Esophagus muscularis mucosa (tissue), 4 donors: ENCODE results near the gene NTN1. TPM values are rescaled to one million over a fixed set of nuclear protein-coding genes. Genes with fewer than 3 reads are reported as not detected.
"Not testable (repeated sequence)": the region's sequence is repeated elsewhere in the genome, so short reads cannot be mapped to it uniquely, and the experiment has no call there.

Experiments
- DNase-seq: peaks from one replicate; pipeline ENCODE4 v3.0.0-alpha.2; 2017; ENCODE audit errors: extremely low spot score
- H3K27ac ChIP-seq, 4 donors: fragments of 200-600 bp; sonication (generic); replicated peaks in 1 of 4; 1 replicate in 3 of 4; 2 replicates in 1 of 4; pipeline ENCODE4 v1.5.1; 2016 to 2019; ENCODE audit warnings: mild to moderate bottlenecking in 1 of 4
- H3K27me3 ChIP-seq, 4 donors: fragments of 200-600 bp; sonication (generic); one replicate each; pipeline versions ENCODE4 v1.5.1 to v1.6.0; 2016 to 2019
- H3K36me3 ChIP-seq, 4 donors: fragments of 200-600 bp; sonication (generic); one replicate each; pipeline ENCODE4 v1.5.1; 2016 to 2019
- H3K4me1 ChIP-seq, 4 donors: fragments of 200-600 bp; sonication (generic); one replicate each; pipeline ENCODE4 v1.5.1; 2016 to 2019
- H3K4me3 ChIP-seq, 4 donors: fragments of 200-600 bp; sonication (generic); 1 replicate in 2 of 4; 2 replicates in 2 of 4; pipeline ENCODE4 v1.5.1; 2016 to 2019; ENCODE audit warnings: mild to moderate bottlenecking in 4 of 4, moderate library complexity in 1 of 4
- H3K9me3 ChIP-seq, 4 donors: fragments of 200-600 bp; sonication (generic); 1 replicate in 3 of 4; 2 replicates in 1 of 4; pipeline ENCODE4 v1.5.1; 2016 to 2019
- EP300 ChIP-seq: sonication (generic); formaldehyde crosslinking; IDR thresholded peaks from one replicate; pipeline ENCODE4 v1.6.1; 2017; ENCODE audit warnings: antibody characterized with exemption
- POLR2A ChIP-seq: fragments of 450-650 bp; IDR thresholded peaks from one replicate; pipeline ENCODE4 v1.6.1; 2017; ENCODE audit warnings: antibody characterized with exemption, moderate library complexity, mild to moderate bottlenecking, low read depth
- POLR2AphosphoS5 ChIP-seq, 2 donors: sonication (generic); formaldehyde crosslinking; IDR thresholded peaks; one replicate each; pipeline ENCODE4 v1.6.1; 2017; ENCODE audit warnings: antibody characterized with exemption in 2 of 2
- WGBS: methylation state at CpG from one replicate; pipeline ENCODE4 v1.1.5; 2018; 5-methylcytosine and 5-hydroxymethylcytosine counted together
- intact Hi-C: fragments of 100-400 bp; cut with DNase I; formaldehyde crosslinking; loops from one replicate; pipeline ENCODE4 v1.15.1; 2023
- total RNA-seq, 4 donors: library from RNA; depleted of rRNA; stranded (reverse); fragments of >200 nt; gene quantifications; one replicate each; pipeline versions ENCODE4 v1.1.0 to v1.2.1, GENCODE V29; 2016
- TF ChIP-seq, protein P1 (sequence below), 3 experiments: fragments of 200-600 bp in 2 of 3; fragments of 450-650 bp in 1 of 3; sonication (generic) in 2 of 3; IDR thresholded peaks; one replicate each; pipeline ENCODE4 v1.5.1; 2017 to 2019; ENCODE audit warnings: antibody characterized with exemption in 3 of 3, mild to moderate bottlenecking in 2 of 3, moderate library complexity in 1 of 3

Gene NTN1
- total RNA-seq, 4 donors from 2014 or later, result 69.3 to 179 (median 117) TPM

DNA sequence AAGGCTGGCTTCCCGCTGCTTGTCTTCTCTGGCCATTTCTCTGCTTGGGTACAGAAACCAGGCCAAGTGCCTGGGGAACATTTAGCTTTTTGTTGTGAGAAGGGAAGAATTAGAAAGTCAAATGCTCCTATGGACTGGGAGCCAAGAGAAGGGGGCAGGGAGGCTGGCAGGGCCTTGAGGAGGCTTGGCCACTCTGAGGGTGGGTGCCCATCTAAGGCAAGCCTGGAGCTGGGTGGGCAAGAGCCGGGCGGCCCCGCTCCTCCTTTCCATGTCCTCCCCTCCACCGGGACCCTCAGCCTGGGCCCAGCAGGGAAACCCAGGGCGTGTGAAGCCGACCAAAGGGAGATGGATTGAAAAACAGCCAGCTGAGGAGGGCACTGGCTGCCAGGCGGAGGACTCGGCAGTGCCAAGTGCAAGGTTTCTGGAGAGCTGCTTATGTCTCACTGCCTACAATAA lies 69.4 kb downstream of the NTN1 start:
- Histone ChIP-seq H3K36me3 (peaks cover 0 to 4% (median 0%) of the 10 kb centered on the region in 4 donors), H3K27me3 (no peaks in the 10 kb centered on the region), H3K9me3 (no peaks in the 10 kb centered on the region), H3K27ac (peak overlapping the region; percentile 73 to 83 (median 78)), H3K4me1 (peaks cover 0 to 65% (median 59%) of the 10 kb centered on the region in 4 donors), H3K4me3 (peak overlapping the region in 1 of 4 donors; percentile 35)
- DNase-seq, result no peak
- 61% methylated on average over 9 of the region's 9 CpGs for WGBS
- no peak for TF ChIP-seq POLR2A
- TF ChIP-seq POLR2AphosphoS5 (IDR thresholded peaks at IDR 0.05), result peak in 1 of 2 donors; percentile 34
- intact Hi-C loops, result no loop called here

DNA sequence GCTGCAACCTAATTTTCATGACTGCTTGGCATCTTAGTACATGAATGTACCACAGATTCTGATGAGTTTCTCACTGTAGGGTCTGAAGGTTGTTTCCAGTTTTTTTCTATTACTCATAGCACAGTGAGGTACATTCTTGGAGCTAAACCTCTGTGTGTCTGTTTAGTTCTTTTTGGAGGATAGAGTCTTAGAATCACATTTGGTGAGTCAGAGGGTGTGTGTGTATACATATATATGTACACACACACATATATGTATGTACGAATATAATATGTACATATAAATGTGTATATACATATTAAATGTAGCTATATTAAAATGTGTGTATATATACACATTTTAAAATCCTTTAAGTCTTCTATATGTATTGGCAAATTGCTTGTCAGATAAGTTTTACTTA lies 72.9 kb downstream of the NTN1 start:
- intact Hi-C loops, result no loop called here
- DNase-seq, result no peak
- H3K27ac ChIP-seq, result no peak overlapping the region
- H3K36me3 ChIP-seq, result no peaks in the 10 kb centered on the region
- H3K9me3 ChIP-seq, result no peaks in the 10 kb centered on the region
- TF ChIP-seq POLR2A (no peak), POLR2AphosphoS5 (IDR thresholded peaks at IDR 0.05) (no peak), EP300 (no peak)
- TF ChIP-seq, protein P1, sequence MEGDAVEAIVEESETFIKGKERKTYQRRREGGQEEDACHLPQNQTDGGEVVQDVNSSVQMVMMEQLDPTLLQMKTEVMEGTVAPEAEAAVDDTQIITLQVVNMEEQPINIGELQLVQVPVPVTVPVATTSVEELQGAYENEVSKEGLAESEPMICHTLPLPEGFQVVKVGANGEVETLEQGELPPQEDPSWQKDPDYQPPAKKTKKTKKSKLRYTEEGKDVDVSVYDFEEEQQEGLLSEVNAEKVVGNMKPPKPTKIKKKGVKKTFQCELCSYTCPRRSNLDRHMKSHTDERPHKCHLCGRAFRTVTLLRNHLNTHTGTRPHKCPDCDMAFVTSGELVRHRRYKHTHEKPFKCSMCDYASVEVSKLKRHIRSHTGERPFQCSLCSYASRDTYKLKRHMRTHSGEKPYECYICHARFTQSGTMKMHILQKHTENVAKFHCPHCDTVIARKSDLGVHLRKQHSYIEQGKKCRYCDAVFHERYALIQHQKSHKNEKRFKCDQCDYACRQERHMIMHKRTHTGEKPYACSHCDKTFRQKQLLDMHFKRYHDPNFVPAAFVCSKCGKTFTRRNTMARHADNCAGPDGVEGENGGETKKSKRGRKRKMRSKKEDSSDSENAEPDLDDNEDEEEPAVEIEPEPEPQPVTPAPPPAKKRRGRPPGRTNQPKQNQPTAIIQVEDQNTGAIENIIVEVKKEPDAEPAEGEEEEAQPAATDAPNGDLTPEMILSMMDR (IDR thresholded peaks at IDR 0.05), result no peak
- WGBS, result 85% methylated on average over 1 of the region's 1 CpG
- no peaks in the 10 kb centered on the region for H3K27me3 ChIP-seq
- peaks cover 0 to 63% (median 56%) of the 10 kb centered on the region in 4 donors for H3K4me1 ChIP-seq
- no peak overlapping the region for H3K4me3 ChIP-seq

DNA sequence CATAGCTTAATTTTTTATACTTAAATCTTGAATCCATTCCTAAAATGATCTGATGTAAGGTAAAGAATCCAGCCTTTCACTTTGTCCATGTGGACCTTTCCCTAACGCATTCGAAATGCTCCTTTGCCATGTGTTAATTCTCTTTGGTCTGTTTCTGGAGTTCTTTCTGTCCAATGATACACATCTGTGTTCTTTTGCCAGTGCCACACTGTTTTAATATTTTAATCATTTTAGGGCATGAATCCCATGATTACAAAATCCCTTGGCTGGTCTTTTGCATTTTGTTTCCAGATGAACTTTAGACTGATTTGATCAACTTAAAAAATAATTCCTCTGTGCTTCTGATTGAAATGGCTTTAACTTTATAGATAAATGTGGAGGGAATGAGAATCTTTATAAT lies 74.1 kb downstream of the NTN1 start:
- Histone ChIP-seq H3K9me3 (no peaks in the 10 kb centered on the region), H3K4me1 (peaks cover 0 to 51% (median 46%) of the 10 kb centered on the region in 4 donors), H3K36me3 (no peaks in the 10 kb centered on the region), H3K4me3 (no peak overlapping the region), H3K27ac (peak overlapping the region; percentile 46 to 52 (median 48)), H3K27me3 (no peaks in the 10 kb centered on the region)
- DNase-seq, result no peak
- WGBS, result 66% methylated on average over 2 of the region's 2 CpGs
- intact Hi-C loops, result no loop called here
- TF ChIP-seq, protein P1 (IDR thresholded peaks at IDR 0.05), result no peak
- peak in 1 of 2 donors; percentile 37 for TF ChIP-seq POLR2AphosphoS5 (IDR thresholded peaks at IDR 0.05)

DNA sequence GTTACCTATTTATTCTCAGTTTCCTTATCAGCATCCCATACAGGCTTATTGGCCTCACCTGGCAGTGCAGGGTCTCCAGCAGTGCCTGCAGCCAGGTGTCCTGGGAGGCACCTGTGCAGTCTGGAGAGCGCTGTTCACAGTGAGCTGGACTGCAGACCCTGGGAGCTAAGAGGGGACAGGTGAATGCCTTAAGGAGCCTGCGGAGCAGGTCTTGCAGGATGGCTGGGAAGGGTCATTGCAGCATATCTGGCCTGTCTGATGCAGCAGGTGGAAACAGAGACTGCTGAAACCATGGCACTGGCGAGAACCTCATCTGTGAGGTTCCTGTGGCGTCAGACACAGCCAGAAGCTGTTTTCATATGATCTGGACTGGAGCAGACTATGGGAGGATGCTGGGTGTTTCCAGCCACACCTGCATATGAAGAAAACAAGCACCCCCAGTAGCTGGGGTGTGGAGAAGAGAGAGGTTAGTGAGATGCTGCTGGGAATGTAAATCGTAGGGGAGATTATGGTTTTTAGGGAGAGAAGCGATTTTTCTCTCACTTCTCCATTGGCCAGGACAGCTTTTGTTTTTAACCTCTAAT lies 77.0 kb downstream of the NTN1 start:
- 83% methylated on average over 6 of the region's 6 CpGs for whole genome bisulfite sequencing
- peaks cover 2 to 55% (median 47%) of the 10 kb centered on the region in 4 donors for H3K4me1 ChIP-seq

DNA sequence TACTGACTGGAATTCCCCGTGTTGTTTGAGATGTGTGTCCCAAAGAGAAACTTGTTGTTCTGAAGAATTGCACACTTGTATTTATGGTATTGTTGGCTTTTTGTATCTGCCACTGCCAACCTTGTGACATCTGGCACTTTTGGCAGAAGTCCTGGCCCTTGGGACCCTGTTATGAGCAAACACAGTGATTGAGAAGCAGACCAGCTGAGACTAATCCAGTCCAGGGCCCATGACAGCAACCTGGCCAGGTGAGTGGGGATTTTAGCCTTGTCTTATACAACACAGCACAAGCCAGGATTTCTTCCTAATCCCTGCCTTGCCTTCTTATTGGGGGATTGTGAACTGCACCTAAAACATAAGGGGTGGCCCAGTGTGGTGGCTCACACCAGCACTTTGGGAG lies 80.0 kb downstream of the NTN1 start:
- H3K27ac ChIP-seq, result peak overlapping the region; percentile 26 to 39 (median 34)
- 90% methylated on average over 1 of the region's 1 CpG for WGBS
- TF ChIP-seq EP300, result no peak
- no peak for TF ChIP-seq POLR2A
- no peak for TF ChIP-seq POLR2AphosphoS5 (IDR thresholded peaks at IDR 0.05)
- TF ChIP-seq, protein P1 (IDR thresholded peaks at IDR 0.05), result no peak
- H3K36me3 ChIP-seq, result no peaks in the 10 kb centered on the region
- H3K9me3 ChIP-seq, result no peaks in the 10 kb centered on the region
- peaks cover 8 to 56% (median 41%) of the 10 kb centered on the region in 4 donors for H3K4me1 ChIP-seq
- H3K27me3 ChIP-seq, result no peaks in the 10 kb centered on the region
- intact Hi-C loops, result loop anchor here (5.0 kb wide), 1 partner anchor 79 kb away; the partner anchor contains the start of gene NTN1
- no peak overlapping the region for H3K4me3 ChIP-seq
- no peak for DNase-seq

More for the DNA sequence above, 77.0 kb downstream of the NTN1 start:
- intact Hi-C loops, result no loop called here
- Histone ChIP-seq H3K36me3 (no peaks in the 10 kb centered on the region), H3K9me3 (no peaks in the 10 kb centered on the region), H3K27ac (no peak overlapping the region), H3K4me3 (no peak overlapping the region), H3K27me3 (no peaks in the 10 kb centered on the region)
- TF ChIP-seq, protein P1 (IDR thresholded peaks at IDR 0.05), result no peak
- no peak for TF ChIP-seq POLR2AphosphoS5 (IDR thresholded peaks at IDR 0.05)
- no peak for TF ChIP-seq EP300
- no peak for TF ChIP-seq POLR2A
- DNase-seq, result no peak

DNA sequence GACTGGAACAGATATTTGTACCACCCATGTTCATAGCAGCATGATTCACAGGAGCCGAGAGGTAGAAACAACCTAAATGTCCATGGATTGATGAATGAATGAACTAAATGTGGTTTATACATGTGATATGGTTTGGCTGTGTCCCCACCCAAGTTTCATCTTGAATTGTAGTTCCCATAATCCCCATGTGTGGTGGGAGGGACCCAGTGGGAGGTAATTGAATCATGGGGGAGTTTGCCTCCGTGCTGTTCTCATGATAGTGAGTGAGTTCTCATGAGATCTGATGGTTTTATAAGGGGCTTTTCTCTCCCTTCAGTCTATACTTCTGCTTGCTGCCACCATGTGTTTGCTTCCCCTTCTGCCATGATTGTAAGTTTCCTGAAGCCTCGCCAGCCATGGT lies 81.9 kb downstream of the NTN1 start:
- Histone ChIP-seq H3K27ac (peak overlapping the region; percentile 14 to 88 (median 82)), H3K4me1 (peaks cover 8 to 61% (median 50%) of the 10 kb centered on the region in 4 donors)
- intact Hi-C loops, result loop anchor here (5.0 kb wide), 1 partner anchor 81 kb away; the partner anchor contains the start of gene NTN1
- not testable (repeated sequence) for DNase-seq, H3K4me3 ChIP-seq, H3K9me3 ChIP-seq, H3K36me3 ChIP-seq, H3K27me3 ChIP-seq
- WGBS, result 90% methylated on average over 3 of the region's 3 CpGs
